GM12875 (cell line): Measurements from ENCODE around the gene GNAT2.

Source experiments
- H3K4me3 ChIP-seq: one replicate; pipeline ENCODE4 v1.5.1; 2011; ENCODE audit warnings: low read depth, low read length, control low read depth
- TF ChIP-seq, protein P1 (sequence below): IDR thresholded peaks from 2 replicates; pipeline ENCODE4 v1.5.1; 2011; ENCODE audit warnings: low read depth, mild to moderate bottlenecking, control low read depth, inconsistent platforms, low read length, moderate library complexity, borderline replicate concordance; ENCODE audit not compliant: insufficient read depth

Gene GNAT2

DNA sequence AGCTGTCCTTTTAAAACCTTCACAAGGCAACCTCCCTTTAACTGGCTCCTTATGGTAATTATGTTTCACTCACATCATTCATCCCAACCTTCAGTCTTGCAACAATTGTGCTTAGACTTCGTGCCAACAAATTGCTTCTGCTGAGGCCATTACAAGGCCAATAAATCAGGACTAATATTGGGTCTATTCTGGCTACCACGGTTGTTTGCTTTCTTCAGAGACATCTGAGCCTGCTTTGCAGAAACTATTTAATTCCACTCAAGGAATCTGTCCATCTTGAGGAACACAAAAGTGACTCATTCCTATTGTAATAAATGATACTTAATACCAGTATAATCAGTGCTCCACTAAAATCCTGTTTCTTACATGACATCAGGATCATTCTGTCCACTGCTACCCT is 33.9 kb upstream of the GNAT2 start:
- TF ChIP-seq, protein P1, sequence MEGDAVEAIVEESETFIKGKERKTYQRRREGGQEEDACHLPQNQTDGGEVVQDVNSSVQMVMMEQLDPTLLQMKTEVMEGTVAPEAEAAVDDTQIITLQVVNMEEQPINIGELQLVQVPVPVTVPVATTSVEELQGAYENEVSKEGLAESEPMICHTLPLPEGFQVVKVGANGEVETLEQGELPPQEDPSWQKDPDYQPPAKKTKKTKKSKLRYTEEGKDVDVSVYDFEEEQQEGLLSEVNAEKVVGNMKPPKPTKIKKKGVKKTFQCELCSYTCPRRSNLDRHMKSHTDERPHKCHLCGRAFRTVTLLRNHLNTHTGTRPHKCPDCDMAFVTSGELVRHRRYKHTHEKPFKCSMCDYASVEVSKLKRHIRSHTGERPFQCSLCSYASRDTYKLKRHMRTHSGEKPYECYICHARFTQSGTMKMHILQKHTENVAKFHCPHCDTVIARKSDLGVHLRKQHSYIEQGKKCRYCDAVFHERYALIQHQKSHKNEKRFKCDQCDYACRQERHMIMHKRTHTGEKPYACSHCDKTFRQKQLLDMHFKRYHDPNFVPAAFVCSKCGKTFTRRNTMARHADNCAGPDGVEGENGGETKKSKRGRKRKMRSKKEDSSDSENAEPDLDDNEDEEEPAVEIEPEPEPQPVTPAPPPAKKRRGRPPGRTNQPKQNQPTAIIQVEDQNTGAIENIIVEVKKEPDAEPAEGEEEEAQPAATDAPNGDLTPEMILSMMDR: no peak
- no peak overlapping the region for H3K4me3 ChIP-seq

DNA sequence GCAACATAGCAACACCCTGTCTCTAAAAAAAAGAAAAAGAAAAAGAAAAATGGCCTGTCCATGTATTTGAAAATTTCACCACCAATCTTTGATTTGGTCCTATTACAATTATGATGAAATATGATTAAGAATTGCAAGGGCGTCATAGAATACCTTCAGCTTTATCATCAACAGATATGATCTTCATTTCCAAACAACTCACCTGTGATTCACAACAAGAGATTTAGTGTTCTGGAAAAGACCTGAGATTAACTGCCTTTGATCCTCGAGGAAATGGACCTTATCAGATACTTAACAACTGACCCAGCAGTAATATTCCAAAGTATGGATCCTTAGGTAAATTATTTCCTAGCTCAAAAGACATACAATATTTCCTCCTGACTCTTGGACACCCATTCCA is 33.0 kb upstream of the GNAT2 start:
- H3K4me3 ChIP-seq: no peak overlapping the region
- TF ChIP-seq, protein P1: no peak

DNA sequence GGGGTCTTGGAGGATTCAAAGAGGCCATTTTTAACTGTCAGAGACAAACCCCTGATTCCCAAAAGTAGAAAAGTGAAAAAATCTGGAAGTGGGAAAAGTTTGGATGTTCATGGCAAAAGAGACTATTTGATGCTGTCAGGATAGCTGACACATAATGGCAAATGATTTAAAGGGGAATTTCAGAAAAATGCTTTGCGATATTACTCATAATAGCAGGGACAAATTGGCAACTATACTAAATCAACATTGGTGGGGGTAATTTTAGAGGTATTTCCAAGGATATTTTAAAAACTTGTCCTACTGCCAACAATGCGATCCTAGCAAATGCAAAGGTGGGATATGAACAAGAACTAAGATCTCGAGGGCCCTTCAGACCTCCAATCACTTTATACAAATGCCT is 31.2 kb upstream of the GNAT2 start:
- TF ChIP-seq, protein P1: no peak
- H3K4me3 ChIP-seq: no peak overlapping the region

DNA sequence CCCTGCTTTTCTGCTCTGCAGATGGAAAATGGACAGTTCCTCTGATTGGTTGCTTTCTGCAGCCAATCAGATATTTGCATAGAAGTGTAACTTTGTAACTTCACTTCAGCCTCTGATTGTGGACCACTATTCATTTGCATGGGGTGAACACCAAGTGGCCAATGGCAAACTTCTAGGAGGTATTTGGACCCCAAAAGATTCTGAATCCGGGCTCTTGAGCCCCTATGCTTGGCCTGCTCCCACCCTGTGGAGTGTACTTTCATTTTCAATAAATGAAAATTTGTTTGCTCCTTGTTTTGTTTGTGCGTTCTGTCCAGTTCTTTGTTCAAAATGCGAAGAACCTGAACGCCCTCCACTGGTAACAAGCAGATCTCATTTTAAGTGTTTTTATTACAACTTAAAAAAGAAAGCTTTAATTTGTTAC is 30.1 kb upstream of the GNAT2 start:
- H3K4me3 ChIP-seq: no peak overlapping the region
- TF ChIP-seq, protein P1: no peak

DNA sequence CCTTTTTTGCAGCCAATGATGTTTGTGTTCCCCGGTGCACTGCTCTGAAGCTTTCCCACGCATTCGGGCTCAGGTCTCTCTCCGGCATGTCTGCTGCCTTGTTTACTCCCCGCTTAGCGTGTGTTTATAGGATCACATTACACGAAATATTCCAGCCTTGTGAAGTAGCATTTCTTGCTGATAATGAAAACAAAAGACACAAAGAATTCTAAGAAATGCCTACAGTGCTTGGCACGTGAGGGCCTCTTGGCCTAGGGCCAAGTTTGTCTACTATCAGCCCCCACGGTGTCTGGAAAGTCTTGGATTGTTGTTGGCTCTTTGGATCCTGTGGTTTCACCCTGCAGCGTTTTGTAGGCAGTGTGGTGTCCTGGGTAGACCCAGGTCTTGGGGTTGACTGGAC is 25.3 kb upstream of the GNAT2 start:
- no peak overlapping the region for H3K4me3 ChIP-seq
- TF ChIP-seq, protein P1: no peak

DNA sequence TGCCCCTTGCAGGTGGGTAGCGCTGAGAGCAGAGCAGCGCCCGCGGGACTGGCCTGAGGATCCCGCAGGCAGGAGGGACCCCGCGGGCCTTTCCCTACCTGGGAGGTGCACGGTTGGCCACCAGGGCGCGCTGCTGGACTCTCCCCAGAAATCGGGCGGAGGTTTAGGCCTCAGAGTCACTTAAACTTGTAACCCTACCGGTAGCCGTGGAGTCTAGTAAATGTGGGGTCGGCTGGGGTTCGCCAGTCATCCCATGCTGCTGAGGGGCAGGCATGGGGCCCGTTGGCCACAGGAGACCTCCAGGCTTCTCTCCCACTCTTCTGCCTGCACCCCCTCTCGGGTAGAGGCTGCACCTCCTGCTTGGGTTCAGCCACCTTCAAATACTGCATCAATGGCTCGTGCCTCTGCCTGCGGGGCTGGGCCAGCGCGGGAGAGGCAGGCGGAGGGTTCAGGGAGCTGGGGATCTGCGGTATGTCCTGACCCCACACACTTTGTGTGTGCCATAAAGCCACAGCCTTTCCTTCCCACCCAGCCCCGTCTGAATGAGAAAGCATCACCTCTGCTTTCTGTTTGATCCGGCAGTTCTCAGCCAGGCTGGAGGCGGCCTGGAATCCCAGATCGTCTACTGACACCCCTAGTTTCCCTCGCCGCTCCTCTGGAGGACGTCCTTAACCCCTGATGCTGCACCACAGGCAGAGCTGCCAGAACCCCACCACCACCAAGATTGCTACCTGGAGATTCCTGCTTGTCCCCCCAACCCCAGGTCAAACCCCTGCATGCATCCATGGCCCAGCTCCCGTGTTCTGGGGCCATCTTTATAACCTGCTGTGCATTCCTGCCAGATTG is 24.2 kb upstream of the GNAT2 start:
- no peak overlapping the region for H3K4me3 ChIP-seq
- TF ChIP-seq, protein P1: peak; percentile 93

DNA sequence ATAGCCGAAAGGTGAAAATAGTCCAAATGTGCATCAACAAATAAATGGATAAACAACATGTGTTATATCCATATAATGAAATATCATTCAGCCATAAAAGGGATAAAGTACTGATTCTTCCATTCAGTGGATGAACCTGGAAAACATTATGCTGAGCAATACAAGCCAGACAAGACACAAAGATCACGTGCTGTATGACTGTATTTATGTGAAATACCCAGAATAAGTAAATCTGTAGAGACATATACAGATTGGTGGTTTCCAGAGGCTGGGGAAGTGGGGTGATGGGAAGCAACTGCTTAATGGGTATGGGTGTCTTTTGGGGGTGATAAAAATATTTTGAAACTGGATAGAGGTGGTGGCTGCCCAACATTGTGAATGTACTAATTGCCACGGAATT is 23.2 kb upstream of the GNAT2 start:
- H3K4me3 ChIP-seq: no peak overlapping the region
- TF ChIP-seq, protein P1: no peak
